T-helper 1 cell treated with Interleukin-12 subunit alpha and Interleukin-12 subunit beta and Interleukin-4 antibody, amounts not matched to agents 30 ng/mL and 1 ng/mL, for 36 hours (primary cell): ENCODE measurements around the gene ITCH. TPM values are rescaled to one million over a fixed set of nuclear protein-coding genes. Genes with fewer than 3 reads are reported as not detected.
"Not testable (repeated sequence)": the region's sequence is repeated elsewhere in the genome, so short reads cannot be mapped to it uniquely, and the experiment has no call there.

ENCODE experiments used
- intact Hi-C: fragments of 100-400 bp; cut with micrococcal nuclease; formaldehyde crosslinking; loops from one replicate; pipeline ENCODE4 v1.15.1; 2024
- total RNA-seq: library from RNA; stranded (reverse); gene quantifications from 2 replicates; pipeline ENCODE4 v1.2.3, GENCODE V29; 2022

Gene ITCH
- total RNA-seq, 1 donor from 2014 or later: 64.7 TPM

DNA sequence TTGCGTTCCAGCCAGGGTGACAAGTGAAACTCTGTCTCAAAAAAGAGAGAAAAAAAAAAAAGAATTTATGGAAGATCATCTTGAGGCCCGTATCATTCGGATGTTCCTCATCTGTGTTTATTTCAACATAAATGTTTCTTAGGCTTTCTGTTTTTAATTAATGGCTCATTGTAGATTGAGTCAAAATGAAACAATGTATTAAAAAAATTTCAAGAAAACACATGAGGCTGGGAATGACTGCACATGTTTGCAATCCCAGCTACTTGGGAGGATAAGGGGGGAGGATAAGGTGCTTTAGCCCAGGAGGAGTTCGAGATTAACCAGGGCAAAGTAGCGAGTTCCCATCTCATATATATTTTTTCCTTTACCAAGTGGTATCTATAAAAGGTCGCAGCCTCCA is 47.3 kb downstream of the ITCH start:
- intact Hi-C loops: no loop called here

DNA sequence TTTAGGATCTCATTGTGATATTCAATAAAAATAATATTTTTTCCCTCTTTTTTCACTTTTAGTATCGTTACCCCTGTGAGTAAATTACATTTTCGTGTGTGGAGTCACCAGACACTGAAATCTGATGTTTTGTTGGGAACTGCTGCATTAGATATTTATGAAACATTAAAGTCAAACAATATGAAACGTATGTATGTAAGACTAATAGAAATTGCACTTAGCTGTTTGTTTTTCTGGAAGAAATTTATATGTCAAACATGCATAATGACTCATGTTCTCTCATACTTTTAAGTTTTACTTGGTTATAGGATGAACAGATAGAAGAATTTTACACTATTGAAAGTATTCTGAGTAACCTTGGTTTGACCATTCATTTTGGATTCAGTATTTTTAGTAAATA is 49.4 kb downstream of the ITCH start:
- intact Hi-C loops: no loop called here

DNA sequence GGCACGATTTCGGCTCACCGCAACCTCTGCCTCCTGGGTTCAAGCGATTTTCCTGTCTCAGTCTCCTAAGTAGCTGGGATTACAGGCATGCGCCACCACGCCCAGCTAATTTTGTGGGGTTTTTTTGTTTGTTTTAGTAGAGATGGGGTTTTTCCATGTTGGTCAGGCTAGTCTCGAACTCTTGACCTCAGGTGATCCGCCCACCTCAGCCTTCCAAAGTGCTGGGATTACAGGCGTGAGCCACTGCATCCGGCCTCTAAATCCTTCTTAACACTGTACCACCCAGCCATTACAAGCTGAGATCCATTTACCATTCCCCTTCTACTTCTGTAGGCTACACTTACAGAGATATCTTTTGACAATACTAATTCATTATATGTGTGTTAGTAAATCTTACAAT is 51.5 kb downstream of the ITCH start:
- intact Hi-C loops: not testable (repeated sequence)

DNA sequence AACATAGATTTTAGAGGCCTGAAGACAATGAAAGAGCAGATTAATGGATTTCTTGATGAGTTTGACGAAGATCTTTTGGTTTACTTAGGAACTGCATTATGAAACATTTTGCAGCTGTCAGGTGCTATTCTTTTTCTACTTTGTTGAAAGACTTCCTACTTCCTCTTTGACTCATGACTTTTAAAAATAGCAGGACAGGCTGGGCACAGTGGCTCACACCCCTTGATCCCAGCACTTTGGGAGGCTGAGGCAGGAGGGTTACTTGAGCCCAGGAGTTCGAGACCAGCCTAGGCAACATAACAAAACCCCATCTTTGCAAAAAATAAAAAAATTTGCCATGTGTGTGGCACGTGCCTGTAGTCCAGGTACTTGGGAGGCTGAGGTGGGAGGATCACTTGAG is 52.0 kb downstream of the ITCH start:
- intact Hi-C loops: no loop called here

DNA sequence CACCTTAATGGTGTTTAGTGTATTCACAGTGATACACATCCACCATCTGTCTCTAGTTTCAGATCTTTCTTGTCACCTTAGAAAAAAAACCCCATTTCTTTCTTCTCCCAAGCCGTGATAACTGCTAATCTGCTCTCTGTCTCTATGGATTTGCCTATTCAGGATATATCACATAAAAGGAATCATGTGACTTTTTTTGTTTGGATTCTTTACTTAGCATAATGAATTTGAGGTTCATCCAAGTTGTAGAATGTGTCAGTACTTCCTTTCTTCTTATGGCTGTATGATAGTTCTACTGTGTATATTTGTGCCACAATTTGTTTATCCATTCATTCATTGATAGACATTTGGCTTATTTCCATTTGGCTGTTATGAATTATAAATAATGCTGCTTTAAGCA is 57.1 kb downstream of the ITCH start:
- intact Hi-C loops: no loop called here

DNA sequence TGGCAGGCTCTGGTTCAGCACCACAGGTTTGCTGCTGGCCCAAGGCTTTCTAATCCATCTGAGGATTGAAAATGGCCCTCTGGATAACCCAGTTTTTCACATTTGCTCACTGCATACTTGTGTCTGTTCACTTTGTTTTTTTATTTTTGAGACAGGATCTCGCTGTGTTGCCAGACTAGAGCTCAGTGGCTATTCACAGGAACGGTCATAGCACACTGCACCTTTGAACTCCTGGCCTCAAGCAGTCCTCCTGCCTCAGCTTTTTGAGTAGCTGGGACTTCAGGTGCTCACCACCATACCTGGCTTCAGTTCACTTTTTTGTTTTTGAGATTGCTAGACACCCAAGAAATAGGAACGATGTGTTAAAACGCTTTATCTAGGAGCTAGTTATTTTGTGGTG is 57.9 kb downstream of the ITCH start:
- intact Hi-C loops: no loop called here

DNA sequence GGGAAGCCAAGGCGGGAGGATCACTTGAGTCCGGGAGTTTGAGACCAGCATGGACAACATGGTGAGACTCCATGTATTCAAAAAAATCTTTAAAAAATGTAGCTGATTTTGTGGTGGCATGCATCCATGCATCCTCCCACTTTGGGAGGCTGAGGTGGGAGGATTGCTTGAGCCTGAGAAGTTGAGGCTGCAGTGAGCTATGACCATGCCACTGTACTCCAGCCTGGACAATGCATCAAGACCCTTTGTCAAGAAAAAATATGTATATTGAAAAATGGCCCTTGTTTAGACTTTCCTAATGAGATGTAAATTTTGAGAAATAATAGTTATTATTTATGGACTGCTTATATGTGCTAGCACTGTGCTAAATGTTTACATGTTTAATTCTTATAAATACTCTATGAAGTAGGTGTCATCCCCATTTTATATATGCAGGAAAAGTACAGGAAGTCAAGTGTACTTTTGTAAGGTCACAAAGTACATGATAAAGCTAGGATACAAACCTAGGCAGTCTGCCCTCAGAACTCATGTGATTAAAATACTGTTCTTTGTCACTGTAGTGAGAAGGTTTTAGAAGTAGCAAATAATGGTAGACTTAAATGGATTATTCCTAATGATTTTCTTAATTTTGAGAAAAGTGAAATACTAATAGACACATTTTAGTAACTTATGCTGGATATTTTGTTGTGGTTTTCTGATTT is 58.8 kb downstream of the ITCH start:
- intact Hi-C loops: no loop called here

DNA sequence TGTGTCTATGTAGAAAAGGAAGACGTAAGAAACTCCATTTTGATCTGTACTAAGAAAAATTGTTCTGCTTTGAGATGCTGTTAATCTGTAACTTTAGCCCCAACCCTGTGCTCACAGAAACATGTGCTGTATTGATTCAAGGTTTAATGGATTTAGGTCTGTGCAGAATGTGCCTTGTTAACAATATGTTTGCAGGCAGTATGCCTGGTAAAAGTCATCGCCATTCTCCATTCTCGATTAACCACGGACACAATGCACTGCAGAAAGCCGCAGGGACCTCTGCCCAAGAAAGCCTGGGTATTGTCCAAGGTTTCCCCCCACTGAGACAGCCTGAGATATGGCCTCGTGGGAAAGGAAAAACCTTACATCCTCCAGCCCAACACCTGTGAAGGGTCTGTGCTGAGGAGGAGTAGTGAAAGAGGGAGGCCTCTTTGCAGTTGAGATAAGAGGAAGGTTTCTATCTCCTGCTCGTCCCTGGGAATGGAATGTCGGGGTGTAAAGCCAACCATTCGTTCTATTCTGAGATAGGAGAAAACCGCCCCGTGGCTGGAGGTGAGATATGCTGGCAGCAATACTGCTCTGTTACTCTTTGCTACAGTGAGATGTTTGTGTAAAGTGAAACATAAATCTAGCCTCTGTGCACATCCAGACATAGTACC is 62.1 kb downstream of the ITCH start:
- intact Hi-C loops: not testable (repeated sequence)

DNA sequence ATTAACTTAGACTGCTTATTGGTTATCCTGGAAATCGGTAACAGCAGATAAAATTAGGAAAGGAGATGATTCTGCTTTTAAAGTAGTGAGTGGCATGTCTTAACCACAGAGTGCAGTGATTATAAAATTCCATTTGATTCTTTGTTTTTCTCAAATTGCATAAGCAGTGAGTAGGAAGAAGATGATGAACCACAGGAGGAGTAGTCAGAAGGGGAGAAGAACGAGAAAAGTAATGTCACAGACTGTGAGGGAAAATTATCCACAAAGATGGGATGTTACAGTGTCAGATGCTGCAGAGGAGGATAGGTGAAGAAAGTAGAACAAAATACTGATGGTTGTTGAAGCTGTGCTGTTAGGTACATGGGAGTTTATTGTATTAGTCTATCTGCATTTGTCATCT is 63.0 kb downstream of the ITCH start:
- intact Hi-C loops: no loop called here

DNA sequence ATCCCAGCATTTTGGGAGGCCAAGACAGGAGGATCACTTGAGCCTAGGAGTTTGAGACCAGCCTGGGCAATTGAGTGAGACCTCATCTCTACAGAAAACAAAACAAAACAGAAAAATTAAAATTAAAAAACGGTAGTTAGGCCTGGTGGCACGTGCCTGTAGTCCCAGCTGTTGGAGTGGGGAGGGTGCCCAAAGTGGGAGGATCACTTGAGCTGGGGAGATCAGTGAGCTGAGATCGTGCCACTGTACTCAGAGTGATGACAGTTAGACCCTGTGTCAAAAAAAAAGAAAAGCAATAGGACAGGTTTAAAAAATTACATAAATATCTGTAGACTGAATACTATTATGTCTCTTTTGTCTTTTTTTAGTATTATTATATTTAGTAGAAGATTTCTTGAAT is 64.3 kb downstream of the ITCH start:
- intact Hi-C loops: no loop called here

DNA sequence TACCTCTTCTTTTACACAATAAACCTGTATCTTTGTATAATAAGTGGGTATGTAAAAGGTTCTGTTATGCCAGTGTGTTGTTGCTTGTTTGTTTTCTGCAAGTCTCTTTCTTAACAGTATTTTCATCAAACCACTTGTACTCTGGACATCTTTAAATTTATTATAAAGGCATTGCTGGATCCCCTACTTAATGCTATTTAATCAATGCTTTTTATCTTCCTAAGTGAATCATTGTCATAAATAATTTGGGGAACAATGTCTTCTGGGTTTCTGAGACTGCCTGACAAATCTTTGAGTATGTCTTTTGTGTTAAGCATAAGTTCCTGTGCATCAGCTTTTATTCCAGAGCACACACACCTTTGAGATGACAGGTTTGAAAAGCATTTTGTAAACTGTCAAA is 64.7 kb downstream of the ITCH start:
- intact Hi-C loops: no loop called here

DNA sequence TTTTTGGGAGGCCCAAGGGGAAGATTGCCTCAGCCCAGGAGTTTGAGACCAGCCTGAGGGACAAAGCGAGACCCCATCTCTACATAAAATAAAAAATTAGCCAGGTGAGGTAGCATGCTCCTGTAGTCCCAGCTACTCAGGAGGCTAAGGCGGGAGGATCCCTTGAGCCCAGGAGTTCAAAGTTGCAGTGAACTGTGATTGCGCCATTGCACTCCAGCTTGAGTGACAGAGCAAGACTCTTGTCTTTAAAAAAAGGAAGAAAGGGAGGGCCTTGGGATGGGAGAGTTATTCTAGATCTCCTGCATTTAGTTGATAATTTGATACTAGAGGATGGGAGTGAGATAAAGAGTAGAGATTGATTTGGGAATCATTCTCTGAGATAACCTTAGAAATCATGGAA is 68.1 kb downstream of the ITCH start:
- intact Hi-C loops: no loop called here

DNA sequence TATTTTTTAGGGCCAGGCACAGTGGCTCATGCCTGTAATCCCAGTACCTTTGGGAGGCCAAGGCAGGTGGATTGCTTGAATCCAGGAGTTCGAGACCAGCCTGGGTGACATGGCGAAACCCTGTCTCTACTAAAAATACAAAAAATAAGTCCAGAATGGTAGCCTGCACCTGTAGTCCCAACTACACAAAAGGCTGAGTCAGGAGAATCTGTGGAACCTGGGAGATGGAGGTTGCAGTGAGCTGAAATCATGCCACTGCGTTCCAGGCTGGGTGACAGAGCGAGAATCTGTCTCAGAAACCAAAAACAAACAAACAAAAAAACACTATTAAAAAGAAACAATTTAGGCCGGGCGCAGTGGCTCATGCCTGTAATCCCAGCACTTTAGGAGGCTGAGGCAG is 69.6 kb downstream of the ITCH start:
- intact Hi-C loops: not testable (repeated sequence)

DNA sequence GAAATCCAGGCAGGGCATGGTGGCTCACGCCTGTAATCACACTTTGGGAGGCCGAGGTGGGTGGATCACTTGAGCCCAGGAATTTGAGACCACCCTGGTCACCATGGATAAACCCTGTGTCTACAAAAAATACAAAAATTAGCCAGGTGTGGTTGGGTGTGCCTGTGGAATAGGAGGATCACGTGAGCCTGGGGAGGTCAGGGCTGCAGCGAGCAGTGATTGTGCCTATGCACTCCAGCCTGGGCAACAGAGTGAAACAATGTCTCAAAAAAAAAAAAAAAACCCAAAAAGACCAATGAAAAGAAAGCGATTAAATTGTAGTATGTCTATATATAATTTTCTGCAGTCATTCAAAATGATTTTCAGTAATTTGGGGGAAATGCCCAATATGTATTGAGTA is 70.3 kb downstream of the ITCH start:
- intact Hi-C loops: no loop called here

DNA sequence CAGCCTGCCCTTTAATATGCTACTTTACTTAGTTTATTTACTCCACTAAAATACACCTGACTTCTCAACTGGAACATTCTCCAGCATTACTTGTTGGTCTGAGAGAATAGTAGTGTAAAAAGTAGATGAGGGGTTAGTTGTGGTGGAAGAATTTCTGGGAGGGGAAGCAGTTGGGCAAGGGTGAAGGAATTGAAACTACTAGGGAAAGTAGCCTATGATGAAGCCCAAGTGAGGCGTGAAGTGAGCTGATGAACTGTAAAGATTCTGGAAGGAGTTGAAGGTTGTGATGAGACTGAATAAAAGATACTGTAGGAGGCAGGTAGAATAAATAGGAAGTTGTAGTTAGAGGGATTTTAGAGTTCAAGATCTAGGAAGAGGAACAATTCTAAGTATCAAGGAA is 72.5 kb downstream of the ITCH start:
- intact Hi-C loops: no loop called here

DNA sequence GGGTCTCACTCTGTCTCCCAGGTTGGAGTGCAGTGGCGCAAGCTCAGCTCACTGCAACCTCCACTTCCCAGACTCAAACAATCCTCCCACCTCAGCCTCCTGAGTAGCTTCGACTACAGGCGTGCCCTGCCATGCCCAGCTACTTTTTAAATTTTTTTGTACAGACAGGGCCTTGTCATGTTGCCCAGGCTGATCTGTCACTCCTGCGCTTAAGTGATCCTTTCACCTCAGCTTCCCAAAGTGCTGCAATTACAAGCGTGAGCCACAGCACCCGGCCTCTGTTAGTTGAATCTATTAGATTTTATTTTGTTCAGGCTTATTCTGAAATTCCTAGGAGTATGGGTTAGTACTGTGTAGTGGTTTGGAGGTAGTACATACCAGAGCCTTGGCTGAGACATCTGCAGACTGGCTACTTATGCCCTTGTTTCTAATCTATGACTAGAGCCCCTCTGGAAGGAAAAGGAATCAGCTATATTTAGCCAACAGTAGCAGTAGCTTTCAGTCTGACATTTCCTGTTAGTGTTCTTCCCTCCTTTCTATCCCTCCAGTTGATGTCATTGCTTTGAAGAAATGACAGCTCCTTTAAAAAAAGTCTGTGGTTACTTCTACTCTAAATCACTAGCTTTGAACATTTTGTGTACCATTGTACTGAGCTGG is 74.4 kb downstream of the ITCH start:
- intact Hi-C loops: no loop called here

DNA sequence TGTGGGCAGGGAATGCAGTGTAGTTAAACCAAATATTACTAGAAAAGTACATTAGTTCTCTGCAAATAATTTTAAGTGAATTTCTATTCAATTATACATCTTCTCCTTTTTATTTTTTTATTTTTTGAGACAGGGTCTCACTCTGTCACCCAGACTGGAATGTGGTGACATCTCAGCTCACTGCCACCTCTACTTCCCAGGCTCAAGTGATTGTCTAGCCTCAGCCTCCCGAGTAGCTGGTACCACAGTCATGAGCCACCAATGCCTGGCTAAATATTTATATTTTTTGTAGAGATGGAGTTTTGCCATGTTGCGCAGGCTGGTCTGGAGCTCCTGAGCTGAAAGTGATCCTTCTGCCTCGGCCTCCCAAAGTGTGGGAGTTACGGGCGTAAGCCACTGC is 76.1 kb downstream of the ITCH start:
- intact Hi-C loops: no loop called here

DNA sequence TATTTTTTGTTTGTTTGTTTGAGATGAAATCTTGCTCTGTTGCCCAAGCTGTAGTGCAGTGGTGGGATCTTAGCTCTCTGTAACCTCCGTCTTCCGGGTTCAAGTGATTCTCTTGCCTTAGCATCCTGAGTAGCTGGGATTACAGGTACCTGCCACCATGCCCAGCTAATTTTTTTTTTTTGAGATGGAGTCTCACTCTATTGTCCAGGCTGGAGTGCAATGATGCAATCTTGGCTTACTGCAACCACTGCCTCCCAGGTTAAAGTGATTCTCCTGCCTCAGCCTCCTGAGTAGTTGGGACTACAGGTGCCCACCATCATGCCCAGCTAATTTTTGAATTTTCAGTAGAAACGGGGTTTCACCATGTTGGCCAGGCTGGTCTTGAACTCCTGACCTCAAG is 78.3 kb downstream of the ITCH start:
- intact Hi-C loops: not testable (repeated sequence)

DNA sequence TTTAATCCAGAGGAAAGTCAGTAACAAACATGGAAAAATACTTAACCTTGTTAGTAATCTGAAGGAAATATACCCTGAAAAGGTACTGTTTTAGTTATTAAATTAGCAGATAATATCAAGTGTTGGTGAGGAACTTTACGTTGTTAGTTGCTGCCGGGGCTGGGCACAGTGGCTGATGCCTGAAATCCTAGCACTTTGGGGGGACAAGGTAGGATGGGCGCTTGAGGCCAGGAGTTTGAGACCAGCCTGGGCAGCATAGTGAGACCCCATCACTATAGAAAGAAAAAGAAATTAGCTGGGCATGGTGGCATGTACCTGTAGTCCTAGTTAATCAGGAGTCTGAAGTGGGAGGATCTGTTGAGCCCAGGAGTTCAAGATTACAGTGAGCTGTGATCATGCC is 80.5 kb downstream of the ITCH start:
- intact Hi-C loops: no loop called here

DNA sequence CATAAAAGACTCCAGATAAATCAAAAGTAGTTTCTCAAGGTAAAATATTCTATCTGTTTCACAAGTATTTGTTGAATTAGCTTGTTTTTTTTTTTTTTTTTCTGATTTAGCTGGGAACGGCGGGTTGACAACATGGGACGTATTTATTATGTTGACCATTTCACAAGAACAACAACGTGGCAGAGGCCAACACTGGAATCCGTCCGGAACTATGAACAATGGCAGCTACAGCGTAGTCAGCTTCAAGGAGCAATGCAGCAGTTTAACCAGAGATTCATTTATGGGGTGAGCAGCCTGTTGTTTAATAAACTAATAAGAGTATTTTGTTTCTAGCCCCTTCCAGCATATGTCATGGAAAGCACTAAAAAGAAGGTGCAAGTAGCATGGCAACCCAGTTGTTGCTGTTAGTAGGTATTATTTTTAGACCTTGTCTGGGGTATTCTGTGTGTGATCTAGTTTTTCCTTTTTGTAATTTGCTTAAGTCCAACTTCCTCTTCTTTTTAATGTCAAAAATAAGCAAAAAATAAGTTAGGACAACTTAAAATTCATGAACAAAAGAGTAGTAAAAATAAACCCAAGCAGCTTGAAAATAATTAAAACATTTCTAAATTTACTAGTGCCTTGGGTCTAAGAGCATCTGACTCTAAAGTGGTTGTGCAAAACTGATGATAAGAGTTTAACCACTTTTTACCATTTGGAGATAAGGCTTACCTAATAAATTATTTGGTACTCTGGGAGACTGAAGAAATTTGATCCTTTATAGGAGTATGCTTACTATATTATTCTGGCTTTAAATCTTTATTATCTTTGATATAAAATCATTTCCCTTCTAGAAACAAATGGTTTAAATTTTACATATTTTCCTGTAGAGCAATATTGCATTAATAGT is 82.3 kb downstream of the ITCH start:
- intact Hi-C loops: no loop called here

DNA sequence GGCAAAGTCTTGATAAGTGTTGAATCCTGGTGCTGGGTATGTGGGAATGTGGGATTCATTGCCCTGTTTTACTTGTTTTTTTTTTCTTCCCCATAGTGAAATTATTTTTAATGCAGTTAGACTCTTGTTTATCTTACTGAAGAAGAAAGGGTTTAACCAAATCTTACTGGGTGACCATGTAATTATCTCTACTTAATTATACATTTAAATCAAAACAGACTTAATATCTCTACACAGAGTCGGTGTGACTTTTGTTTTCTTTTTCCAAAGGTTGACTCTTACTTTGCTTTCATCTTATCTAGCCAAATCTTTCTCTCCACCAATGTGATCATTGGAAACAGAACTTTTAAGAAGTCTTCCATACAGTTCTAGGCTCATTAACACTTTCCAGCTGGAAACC is 85.4 kb downstream of the ITCH start:
- intact Hi-C loops: no loop called here
